RWPE2 (cell line): Measurements from ENCODE around the gene SMIM41.

ENCODE experiments used
- ATAC-seq: fragments of 200-7000 bp; cut with Tn5 transposase; 3 replicates; pipeline ENCODE4 v1.9.1; 2021; ENCODE audit warnings: low read depth
- DNase-seq: peaks from one replicate; pipeline ENCODE4 v3.0.0-alpha.2; 2020; ENCODE audit warnings: low spot score
- H3K27ac ChIP-seq: fragments of 450-650 bp; 2 replicates; pipeline ENCODE4 v1.5.1; 2017; ENCODE audit warnings: mild to moderate bottlenecking; ENCODE audit not compliant: poor library complexity, severe bottlenecking
- H3K27me3 ChIP-seq: fragments of 250-450 bp; sonication (Bioruptor Pico); 2 replicates; pipeline ENCODE4 v1.5.1; 2021; ENCODE audit warnings: mild to moderate bottlenecking, moderate library complexity; ENCODE audit not compliant: insufficient read depth, poor library complexity, severe bottlenecking
- H3K36me3 ChIP-seq: fragments of 250-450 bp; sonication (Bioruptor Pico); 2 replicates; pipeline ENCODE4 v1.5.1; 2020; ENCODE audit warnings: low read depth, mild to moderate bottlenecking, moderate library complexity
- H3K4me1 ChIP-seq: fragments of 250-450 bp; sonication (Bioruptor Pico); 2 replicates; pipeline ENCODE4 v1.5.1; 2021; ENCODE audit warnings: mild to moderate bottlenecking, moderate library complexity; ENCODE audit not compliant: insufficient read depth, poor library complexity, severe bottlenecking
- H3K4me3 ChIP-seq: fragments of 250-450 bp; sonication (Bioruptor Pico); 2 replicates; pipeline ENCODE4 v1.5.1; 2021; ENCODE audit warnings: mild to moderate bottlenecking, moderate library complexity; ENCODE audit not compliant: severe bottlenecking
- H3K9me3 ChIP-seq: fragments of 250-450 bp; sonication (Bioruptor Pico); 2 replicates; pipeline ENCODE4 v1.5.1; 2021; ENCODE audit warnings: mild to moderate bottlenecking, moderate library complexity; ENCODE audit not compliant: severe bottlenecking
- TF ChIP-seq, protein P1 (sequence below): fragments of 450-650 bp; IDR thresholded peaks from one replicate; pipeline ENCODE4 v1.5.1; 2017; ENCODE audit warnings: mild to moderate bottlenecking, moderate library complexity; ENCODE audit not compliant: poor library complexity, severe bottlenecking

The SMIM41 gene

DNA sequence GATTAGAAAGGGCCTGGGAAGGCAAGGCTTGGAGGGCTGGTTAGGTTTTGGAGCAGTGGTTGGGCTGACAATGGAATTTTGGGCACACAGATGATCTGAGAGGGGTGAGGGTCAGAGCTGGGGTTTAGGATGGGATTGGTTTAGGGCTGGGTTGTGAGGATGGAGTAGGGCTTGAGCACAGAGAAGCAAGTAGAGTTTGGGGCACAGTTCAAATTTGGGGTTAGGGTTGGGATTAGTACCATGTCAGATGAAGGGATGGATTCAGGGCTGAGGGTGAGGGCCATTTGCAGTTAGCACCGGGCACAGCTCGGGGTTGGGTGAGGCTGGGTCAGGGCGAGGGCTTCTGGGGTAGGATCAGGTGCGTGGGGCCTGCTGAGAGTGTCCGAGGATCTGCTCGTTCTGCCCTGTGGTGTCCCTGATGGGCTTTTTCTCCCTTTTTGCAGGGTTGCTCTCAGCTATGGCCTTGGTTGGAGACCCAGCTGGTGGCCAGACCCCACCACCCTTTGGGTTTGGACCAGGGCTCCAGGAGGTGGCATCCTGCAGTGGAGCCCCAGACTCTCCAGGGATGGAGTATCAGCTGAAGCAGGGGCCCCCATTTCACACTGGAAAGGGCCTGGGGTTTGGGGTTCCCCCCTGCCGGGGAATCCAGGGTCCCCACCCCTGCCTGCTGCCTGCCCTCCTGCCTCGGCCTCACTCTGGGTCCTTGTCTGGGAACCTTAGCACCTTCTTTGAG is 66.8 kb downstream of the SMIM41 start:
- Histone ChIP-seq H3K27ac (peak overlapping the region; percentile 100), H3K36me3 (no peaks in the 10 kb centered on the region), H3K9me3 (no peaks in the 10 kb centered on the region), H3K27me3 (no peaks in the 10 kb centered on the region), H3K4me3 (peak overlapping the region; percentile 25), H3K4me1 (peaks cover 57% of the 10 kb centered on the region)
- TF ChIP-seq, protein P1, sequence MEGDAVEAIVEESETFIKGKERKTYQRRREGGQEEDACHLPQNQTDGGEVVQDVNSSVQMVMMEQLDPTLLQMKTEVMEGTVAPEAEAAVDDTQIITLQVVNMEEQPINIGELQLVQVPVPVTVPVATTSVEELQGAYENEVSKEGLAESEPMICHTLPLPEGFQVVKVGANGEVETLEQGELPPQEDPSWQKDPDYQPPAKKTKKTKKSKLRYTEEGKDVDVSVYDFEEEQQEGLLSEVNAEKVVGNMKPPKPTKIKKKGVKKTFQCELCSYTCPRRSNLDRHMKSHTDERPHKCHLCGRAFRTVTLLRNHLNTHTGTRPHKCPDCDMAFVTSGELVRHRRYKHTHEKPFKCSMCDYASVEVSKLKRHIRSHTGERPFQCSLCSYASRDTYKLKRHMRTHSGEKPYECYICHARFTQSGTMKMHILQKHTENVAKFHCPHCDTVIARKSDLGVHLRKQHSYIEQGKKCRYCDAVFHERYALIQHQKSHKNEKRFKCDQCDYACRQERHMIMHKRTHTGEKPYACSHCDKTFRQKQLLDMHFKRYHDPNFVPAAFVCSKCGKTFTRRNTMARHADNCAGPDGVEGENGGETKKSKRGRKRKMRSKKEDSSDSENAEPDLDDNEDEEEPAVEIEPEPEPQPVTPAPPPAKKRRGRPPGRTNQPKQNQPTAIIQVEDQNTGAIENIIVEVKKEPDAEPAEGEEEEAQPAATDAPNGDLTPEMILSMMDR: no peak
- DNase-seq (no peak), ATAC-seq (no peak)

DNA sequence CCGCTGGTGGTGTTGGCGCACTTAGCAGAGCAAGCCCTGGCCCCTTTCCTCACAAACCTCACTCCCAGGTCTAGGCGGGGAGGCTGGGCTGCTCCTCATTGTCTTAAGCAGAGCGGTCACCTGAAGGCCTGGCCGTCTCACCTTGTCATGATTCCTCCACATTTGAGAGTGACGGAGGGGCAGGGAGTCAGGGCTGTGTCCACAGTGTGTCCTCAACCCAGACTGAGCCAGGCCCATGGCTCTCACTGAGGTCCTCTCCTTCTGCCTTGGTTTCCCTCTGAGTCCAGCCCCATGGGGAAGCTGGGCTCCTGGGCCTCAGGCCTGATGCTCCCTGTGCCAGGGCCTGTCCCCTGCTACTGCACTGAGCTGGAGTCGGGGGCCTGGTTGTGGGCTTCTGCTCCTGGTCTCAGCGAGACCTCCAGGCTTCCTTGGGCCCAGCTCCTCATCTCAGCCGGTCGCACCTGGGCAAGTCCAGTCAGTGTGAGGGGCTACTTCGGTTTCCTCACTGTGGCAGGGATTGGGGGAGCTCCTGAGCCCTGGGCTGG is 67.4 kb downstream of the SMIM41 start:
- Histone ChIP-seq H3K36me3 (no peaks in the 10 kb centered on the region), H3K27me3 (no peaks in the 10 kb centered on the region), H3K4me1 (peaks cover 63% of the 10 kb centered on the region), H3K4me3 (peak overlapping the region; percentile 25), H3K9me3 (no peaks in the 10 kb centered on the region), H3K27ac (peak overlapping the region; percentile 100)
- TF ChIP-seq, protein P1: no peak
- DNase-seq: no peak
- ATAC-seq: no peak

DNA sequence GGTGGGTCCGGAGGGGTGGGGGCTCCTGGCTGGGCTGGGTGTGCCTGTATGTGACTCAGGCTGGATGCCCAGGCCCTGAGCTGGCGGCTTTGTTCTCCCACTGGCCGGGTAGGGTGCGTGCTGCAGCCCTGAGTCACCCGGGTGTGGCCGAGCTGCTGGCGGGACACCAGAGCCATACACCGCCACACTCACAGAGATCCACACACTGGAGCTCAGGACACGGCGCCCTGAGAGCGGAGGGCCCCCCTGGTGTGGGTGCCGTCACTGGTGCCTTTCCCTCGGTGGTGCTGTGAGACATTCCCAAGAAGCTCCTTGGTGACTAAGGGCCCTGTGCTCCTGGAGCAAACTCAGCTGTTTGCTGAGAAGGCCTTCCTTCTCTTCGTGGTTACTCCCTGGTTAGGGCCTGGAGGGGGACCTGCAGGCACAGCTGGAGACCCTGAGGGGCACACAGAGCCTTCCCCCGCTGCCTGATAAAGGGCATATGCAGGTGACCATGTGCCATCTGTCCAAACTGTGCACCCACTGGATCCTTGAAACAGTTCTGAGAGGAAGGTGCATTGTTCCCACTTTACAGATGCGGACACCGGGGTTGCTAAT is 68.0 kb downstream of the SMIM41 start:
- H3K27me3 ChIP-seq: no peaks in the 10 kb centered on the region
- peak overlapping the region; percentile 25 for H3K4me3 ChIP-seq
- TF ChIP-seq, protein P1: no peak
- H3K27ac ChIP-seq: peak overlapping the region; percentile 100
- no peaks in the 10 kb centered on the region for H3K36me3 ChIP-seq
- ATAC-seq: peak; percentile 44
- peak; percentile 100 for DNase-seq
- H3K9me3 ChIP-seq: no peaks in the 10 kb centered on the region
- H3K4me1 ChIP-seq: peaks cover 69% of the 10 kb centered on the region

DNA sequence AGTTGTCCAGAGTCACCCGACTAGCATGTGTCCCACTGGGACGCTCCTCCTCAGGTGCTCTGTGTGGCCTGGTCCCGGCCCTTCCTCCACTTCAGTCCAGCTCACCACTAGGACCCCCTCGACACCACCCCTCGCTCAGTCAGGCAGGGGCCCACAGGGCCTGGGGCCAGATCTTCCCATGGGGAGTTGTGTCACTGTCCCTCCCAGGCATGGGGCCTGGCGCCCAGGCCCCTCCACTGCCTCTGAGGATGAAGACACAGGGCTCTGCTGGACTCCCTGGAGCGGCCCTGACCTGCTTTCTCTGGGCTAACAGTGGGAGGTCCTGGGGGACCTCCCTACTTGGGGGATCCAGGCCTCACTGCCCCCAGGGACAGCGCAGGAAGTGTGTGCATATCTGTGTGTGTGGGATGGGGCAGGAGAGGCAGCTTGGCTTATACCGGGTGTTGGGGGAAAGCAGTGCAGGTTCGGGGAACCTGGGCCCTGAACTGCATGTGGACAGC is 68.5 kb downstream of the SMIM41 start:
- Histone ChIP-seq H3K27me3 (no peaks in the 10 kb centered on the region), H3K4me1 (peaks cover 75% of the 10 kb centered on the region), H3K27ac (peak overlapping the region; percentile 100), H3K9me3 (no peaks in the 10 kb centered on the region), H3K36me3 (no peaks in the 10 kb centered on the region), H3K4me3 (no peak overlapping the region)
- ATAC-seq (peak; percentile 1), DNase-seq (no peak)
- TF ChIP-seq, protein P1: no peak
